Measurements from ENCODE around the gene GOLGA6C.
"Not testable (repeated sequence)": the region's sequence is repeated elsewhere in the genome, so short reads cannot be mapped to it uniquely, and the experiment has no call there.

Gene GOLGA6C

GRCh38 chr15:75314552-75315290, 56.6 kb downstream of the GOLGA6C start:
- DNase-seq (ENCODE audit: low read depth in 1 of 2, low spot score in 1 of 2): no peak

DNA sequence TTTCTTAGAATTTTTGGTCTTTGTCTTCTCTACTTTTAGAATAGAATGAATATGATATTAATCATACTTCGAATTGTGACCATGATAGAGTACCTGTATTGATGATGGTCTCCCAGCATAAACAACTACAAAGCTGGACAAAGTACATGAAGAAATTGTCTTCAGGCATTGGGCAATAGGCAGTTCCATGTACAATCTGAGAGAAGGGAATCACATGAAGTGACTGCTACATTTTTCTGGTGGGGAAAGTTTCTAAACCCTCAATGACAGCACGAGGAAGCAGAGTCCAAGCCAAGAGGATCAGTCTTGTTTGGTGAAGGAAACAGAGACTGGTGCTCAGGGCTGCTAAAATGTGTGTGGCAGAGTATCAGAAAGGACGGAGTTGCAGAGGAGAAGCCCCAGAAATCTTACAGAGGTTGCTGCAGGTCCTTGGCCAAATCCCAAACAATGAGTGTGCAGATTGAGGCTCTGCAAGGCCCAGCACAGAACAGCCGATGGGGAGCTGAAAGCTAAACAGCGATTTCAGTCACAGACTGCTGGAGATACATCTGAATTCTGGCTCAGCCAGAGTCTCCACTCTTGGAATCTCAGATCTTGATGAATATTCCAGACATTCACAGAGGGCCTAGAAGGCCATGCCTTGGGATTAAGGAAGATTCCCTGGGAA, 61.2 kb downstream of the GOLGA6C start:
- not testable (repeated sequence) for DNase-seq (ENCODE audit: low read depth in 1 of 2, low spot score in 1 of 2)
